OCI-LY7 (cell line): ENCODE measurements around the gene ADAMTS17. TPM values are rescaled to one million over a fixed set of nuclear protein-coding genes. Genes with fewer than 3 reads are reported as not detected.

Experiments
- BruUV-seq: library from RNA; stranded (reverse); fragments of 400-500 nt; replicated peaks from 2 replicates; lab custom pipeline; 2021; lab: Mats Ljungman, UMichigan
- CTCF ChIA-PET: fragments of 300-600 bp; sonication (Branson Sonifier 250); formaldehyde crosslinking; loops from one replicate; lab custom pipeline; 2022; ENCODE audit warnings: antibody characterized with exemption; ENCODE audit not compliant: unreplicated experiment; lab: Charles Lee
- POLR2A ChIA-PET: fragments of 300-600 bp; sonication (Branson Sonifier 250); formaldehyde crosslinking; loops from one replicate; lab custom pipeline; 2022; ENCODE audit warnings: antibody characterized with exemption; lab: Charles Lee
- DNase-seq: peaks from one replicate; pipeline ENCODE4 v3.0.0-alpha.2; 2015; ENCODE audit warnings: low spot score
- H2AFZ ChIP-seq: fragments of 200-600 bp; sonication (generic), shearing (Covaris generic); 2 replicates; pipeline ENCODE4 v1.6.1; 2014; ENCODE audit warnings: mild to moderate bottlenecking, antibody characterized with exemption, low read length, moderate library complexity
- H3K27ac ChIP-seq: fragments of 200-600 bp; sonication (generic); 2 replicates; pipeline ENCODE4 v1.5.1; 2014; ENCODE audit warnings: mixed run types, low read depth, mild to moderate bottlenecking, moderate library complexity, low read length, inconsistent platforms; ENCODE audit not compliant: poor library complexity, severe bottlenecking
- H3K36me3 ChIP-seq: fragments of 200-600 bp; sonication (generic); 2 replicates; pipeline ENCODE4 v1.6.1; 2014; ENCODE audit warnings: mild to moderate bottlenecking, antibody characterized with exemption, low read length, moderate library complexity, mixed read lengths; ENCODE audit not compliant: insufficient read depth
- H3K4me1 ChIP-seq: fragments of 200-600 bp; sonication (generic); 2 replicates; pipeline ENCODE4 v1.5.1; 2014; ENCODE audit warnings: mild to moderate bottlenecking, low read length; ENCODE audit not compliant: insufficient read depth, poor library complexity, severe bottlenecking
- H3K4me2 ChIP-seq: fragments of 200-600 bp; sonication (generic); 2 replicates; pipeline ENCODE4 v1.6.1; 2014; ENCODE audit warnings: mild to moderate bottlenecking, low read length
- H3K4me3 ChIP-seq: fragments of 200-600 bp; sonication (generic); 2 replicates; pipeline ENCODE4 v1.5.1; 2014; ENCODE audit warnings: mild to moderate bottlenecking, low read depth, low read length; ENCODE audit not compliant: poor library complexity, severe bottlenecking
- H3K79me2 ChIP-seq: fragments of 200-600 bp; sonication (generic); 2 replicates; pipeline ENCODE4 v1.6.1; 2016; ENCODE audit warnings: low read depth, mild to moderate bottlenecking, low read length, moderate library complexity, mixed read lengths; ENCODE audit not compliant: insufficient read depth
- H3K9me2 ChIP-seq: fragments of 200-600 bp; sonication (generic); 2 replicates; pipeline ENCODE4 v1.6.1; 2016; ENCODE audit warnings: mild to moderate bottlenecking, low read length, mixed read lengths; ENCODE audit not compliant: insufficient read depth
- H3K9me3 ChIP-seq: fragments of 200-600 bp; sonication (generic); 2 replicates; pipeline ENCODE4 v1.6.1; 2014; ENCODE audit warnings: mild to moderate bottlenecking, mixed run types, low read length, mixed read lengths
- H4K20me1 ChIP-seq: fragments of 200-600 bp; sonication (generic); 2 replicates; pipeline ENCODE4 v1.6.1; 2014; ENCODE audit warnings: mild to moderate bottlenecking, antibody characterized with exemption, low read length, moderate library complexity, mixed read lengths; ENCODE audit not compliant: insufficient read depth
- CTCF ChIP-seq: fragments of 200-600 bp; sonication (generic); conservative IDR thresholded peaks from 2 replicates; pipeline ENCODE4 v1.5.1; 2014; ENCODE audit warnings: mild to moderate bottlenecking, antibody characterized with exemption, low read length, moderate library complexity, mixed read lengths
- EZH2phosphoT487 ChIP-seq: fragments of 200-600 bp; sonication (generic); IDR thresholded peaks from 2 replicates; pipeline ENCODE4 v1.6.1; 2018; ENCODE audit warnings: low read depth, borderline replicate concordance, mild to moderate bottlenecking, mixed run types, antibody characterized with exemption, low read length, moderate library complexity, mixed read lengths
- intact Hi-C: fragments of 100-400 bp; cut with micrococcal nuclease; formaldehyde crosslinking; loops from one replicate; pipeline ENCODE4 v1.10.0; 2022; ENCODE audit not compliant: unreplicated experiment
- total RNA-seq, 2 experiments: library from RNA; depleted of rRNA in 1 of 2; stranded (reverse); fragments of >200 nt in 1 of 2; shearing (Covaris generic) in 1 of 2; gene quantifications; 2 replicates each; pipeline ENCODE4 v1.2.3, GENCODE V29; 2014 to 2022

The ADAMTS17 gene
- total RNA-seq, 2 experiments from 2014 or later: not detected

- Histone ChIP-seq H4K20me1 (no peaks in the 10 kb centered on the region), H2AFZ (no peak overlapping the region), H3K36me3 (no peaks in the 10 kb centered on the region), H3K79me2 (no peaks in the 10 kb centered on the region), H3K4me3 (no peak overlapping the region), H3K9me2 (no peaks in the 10 kb centered on the region), H3K9me3 (no peaks in the 10 kb centered on the region), H3K4me1 (peaks cover 26% of the 10 kb centered on the region), H3K27ac (peak overlapping the region; percentile 10), H3K4me2 (0 out of 2 replicates have a peak overlapping the region, but pooled peaks have one; percentile 4)
- no peak for TF ChIP-seq CTCF
- no peak for TF ChIP-seq EZH2phosphoT487
- peak; percentile 41 for DNase-seq
- intact Hi-C loops: no loop called here
- BruUV-seq: no TSS peak
- POLR2A ChIA-PET: no interaction called here
- CTCF ChIA-PET: no interaction called here
Measured at GRCh38 chr15:100328796-100329195, 13.0 kb downstream of the ADAMTS17 start.

- no peak overlapping the region for H3K4me3 ChIP-seq
- no peaks in the 10 kb centered on the region for H4K20me1 ChIP-seq
- H3K9me3 ChIP-seq: no peaks in the 10 kb centered on the region
- DNase-seq: no peak
- H3K36me3 ChIP-seq: no peaks in the 10 kb centered on the region
- ChIA-PET POLR2A (no interaction called here), CTCF (no interaction called here)
- H3K79me2 ChIP-seq: no peaks in the 10 kb centered on the region
- H3K9me2 ChIP-seq: no peaks in the 10 kb centered on the region
- H2AFZ ChIP-seq: no peak overlapping the region
- intact Hi-C loops: no loop called here
- no peaks in the 10 kb centered on the region for H3K4me1 ChIP-seq
- BruUV-seq: no TSS peak
- H3K27ac ChIP-seq: no peak overlapping the region
- H3K4me2 ChIP-seq: no peak overlapping the region
- TF ChIP-seq CTCF (no peak), EZH2phosphoT487 (no peak)
Measured at GRCh38 chr15:100318880-100319279, 22.9 kb downstream of the ADAMTS17 start.

- Histone ChIP-seq H2AFZ (no peak overlapping the region), H3K9me2 (no peaks in the 10 kb centered on the region), H3K4me2 (no peak overlapping the region), H3K4me1 (no peaks in the 10 kb centered on the region), H4K20me1 (no peaks in the 10 kb centered on the region), H3K4me3 (no peak overlapping the region), H3K27ac (no peak overlapping the region), H3K79me2 (no peaks in the 10 kb centered on the region), H3K36me3 (no peaks in the 10 kb centered on the region), H3K9me3 (no peaks in the 10 kb centered on the region)
- intact Hi-C loops: no loop called here
- POLR2A ChIA-PET: no interaction called here
- DNase-seq: no peak
- TF ChIP-seq EZH2phosphoT487: no peak
- TF ChIP-seq CTCF: no peak
- BruUV-seq: no TSS peak
- CTCF ChIA-PET: no interaction called here
Measured at GRCh38 chr15:100314809-100315400, 26.9 kb downstream of the ADAMTS17 start.
